Measurements from ENCODE around the gene TENM4. TPM values are rescaled to one million over a fixed set of nuclear protein-coding genes. Genes with fewer than 3 reads are reported as not detected.

TENM4 gene
- polyA plus RNA-seq, 1 of the 3 experiments (the other 2 are of a cell fraction): 16.7 TPM

DNA sequence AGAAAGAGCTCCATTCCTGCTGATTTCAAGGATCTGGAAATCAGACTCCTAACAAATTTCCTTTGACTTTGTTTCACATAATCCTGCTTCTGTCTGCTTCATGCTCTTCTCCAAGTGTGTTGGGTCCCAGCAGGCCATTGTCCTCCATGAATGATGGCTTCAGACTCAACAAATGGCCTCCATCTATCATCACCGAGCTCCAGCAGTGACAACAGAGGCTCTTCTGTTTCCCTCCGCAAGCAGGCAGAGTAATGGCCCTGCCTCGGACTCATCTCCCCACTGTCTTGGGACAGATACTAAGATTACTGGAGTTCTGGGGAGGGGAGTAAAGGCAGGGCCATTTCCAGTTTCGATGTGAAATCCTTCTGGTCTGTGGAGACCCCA, 127.3 kb downstream of the TENM4 start:
- ChIA-PET CTCF (interaction anchor here (0.7 kb wide), 1 partner anchor 13 kb away, joined by 3 read pairs; no protein-coding TSS in a partner anchor), POLR2A (no interaction called here)
- no peak for DNase-seq
- H4K20me1 ChIP-seq (ENCODE audit: insufficient read depth): peaks cover 18% of the 10 kb centered on the region; the same call in 1 of the 2 replicates
- H3K36me3 ChIP-seq (replicated peaks in 1 of 2; ENCODE audit: control insufficient read depth in 1 of 2, insufficient read depth in 2 of 2, low read length in 1 of 2): no peaks in the 10 kb centered on the region
- no peak overlapping the region for H3K27ac ChIP-seq (ENCODE audit: low read depth in 2 of 2, low read length in 1 of 2)
- TF ChIP-seq, protein P1, sequence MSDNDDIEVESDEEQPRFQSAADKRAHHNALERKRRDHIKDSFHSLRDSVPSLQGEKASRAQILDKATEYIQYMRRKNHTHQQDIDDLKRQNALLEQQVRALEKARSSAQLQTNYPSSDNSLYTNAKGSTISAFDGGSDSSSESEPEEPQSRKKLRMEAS (IDR thresholded peaks at IDR 0.05; ENCODE audit: low read depth): no peak
- TF ChIP-seq EZH2phosphoT487 (IDR thresholded peaks at IDR 0.05; ENCODE audit: borderline replicate concordance, low read depth): no peak
- no peak for TF ChIP-seq MXI1 (IDR thresholded peaks at IDR 0.05; ENCODE audit: low read depth, low read length)
- no peak for TF ChIP-seq TEAD4 (IDR thresholded peaks at IDR 0.05; ENCODE audit: borderline replicate concordance, insufficient read depth)
- no peak for TF ChIP-seq TCF12 (IDR thresholded peaks at IDR 0.05)
- TF ChIP-seq RFX5 (IDR thresholded peaks at IDR 0.05; ENCODE audit: low read length): no peak
- no peak for TF ChIP-seq FOXJ3 (CRISPR knock-in tag; IDR thresholded peaks at IDR 0.05)
- TF ChIP-seq RCOR1 (IDR thresholded peaks at IDR 0.05; ENCODE audit: low read length): no peak
- TF ChIP-seq SIN3A (IDR thresholded peaks at IDR 0.05; ENCODE audit: borderline replicate concordance, low read depth, low read length): no peak
- TF ChIP-seq NRF1 (IDR thresholded peaks at IDR 0.05; ENCODE audit: low read depth, low read length): no peak
- TF ChIP-seq JUND (IDR thresholded peaks at IDR 0.05): no peak
- no peak for TF ChIP-seq FOXM1 (IDR thresholded peaks at IDR 0.05; ENCODE audit: low read depth)
- no peak overlapping the region for H3K4me2 ChIP-seq
- WGBS (ENCODE audit: low lambda C conversion rate): 81% methylated on average over 4 of the region's 4 CpGs
- no peak overlapping the region for H2AFZ ChIP-seq (ENCODE audit: low read depth)
- H3K9ac ChIP-seq: no peak overlapping the region
- H3K9me2 ChIP-seq: no peaks in the 10 kb centered on the region
- no peaks in the 10 kb centered on the region for H3K9me3 ChIP-seq
- peaks cover 3% of the 10 kb centered on the region; the same call in 1 of the 2 replicates for H3K79me2 ChIP-seq (ENCODE audit: insufficient read depth)
- H3F3A ChIP-seq (replicated peaks; ENCODE audit: insufficient read depth): no peaks in the 10 kb centered on the region
- no peaks in the 10 kb centered on the region for H3K27me3 ChIP-seq (ENCODE audit: insufficient read depth)
- peaks cover 0 to 5% of the 10 kb centered on the region in 2 experiments; a peak in 1 of 4 replicates for H3K4me1 ChIP-seq (ENCODE audit: control insufficient read depth in 1 of 2, insufficient read depth in 2 of 2, low read depth in 1 of 2, low read length in 1 of 2)
- no peak overlapping the region for H3K4me3 ChIP-seq (ENCODE audit: low read depth in 2 of 2, low read length in 1 of 2)

DNA sequence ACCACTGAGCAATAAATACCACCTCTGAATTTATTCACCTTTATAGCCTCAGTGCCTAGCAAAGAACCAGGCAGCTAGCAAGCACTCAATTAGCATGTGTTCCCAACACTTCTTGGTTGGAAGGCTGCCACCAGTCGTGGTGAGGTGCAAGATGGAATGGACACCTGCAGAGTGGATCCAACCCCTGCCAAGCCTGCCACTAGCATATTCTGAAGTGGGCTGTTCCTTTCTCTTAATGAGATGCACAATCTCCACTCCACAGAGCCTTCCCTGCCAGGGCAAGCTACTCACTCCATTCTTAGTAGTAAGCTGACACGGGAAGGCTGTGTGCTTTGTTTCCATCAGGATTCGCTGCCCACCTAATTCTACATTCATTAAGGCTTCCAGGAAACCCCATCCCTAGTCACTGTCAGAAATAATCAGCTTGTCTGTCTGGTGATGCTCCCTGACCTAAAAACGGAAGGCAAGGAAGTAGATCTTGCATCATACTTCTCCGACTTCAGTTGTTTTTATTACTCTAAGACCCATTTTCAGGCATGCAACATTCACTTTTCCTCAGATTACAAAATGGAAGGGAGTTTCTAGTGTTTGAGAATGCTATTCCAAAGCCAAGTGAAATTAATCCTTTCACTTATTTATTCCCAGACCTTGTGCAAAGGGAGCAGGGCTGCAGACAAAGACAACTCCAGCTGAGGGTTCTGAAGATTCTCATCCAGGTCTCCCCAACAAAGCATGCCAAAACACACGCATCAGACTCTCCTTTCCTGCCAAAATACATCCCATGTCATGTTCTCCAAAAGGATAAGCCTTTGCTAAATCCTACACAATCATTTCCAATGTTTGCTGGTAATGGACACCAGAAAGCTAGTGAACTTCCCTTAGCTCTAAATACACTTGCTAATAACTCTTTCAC, 128.0 kb downstream of the TENM4 start:
- POLR2A ChIA-PET: no interaction called here
- DNase-seq: no peak
- H3K79me2 ChIP-seq (ENCODE audit: insufficient read depth): peaks cover 6% of the 10 kb centered on the region; the same call in 1 of the 2 replicates
- no peaks in the 10 kb centered on the region for H3K36me3 ChIP-seq (replicated peaks in 1 of 2; ENCODE audit: control insufficient read depth in 1 of 2, insufficient read depth in 2 of 2, low read length in 1 of 2)
- peaks cover 20% of the 10 kb centered on the region; the same call in 1 of the 2 replicates for H4K20me1 ChIP-seq (ENCODE audit: insufficient read depth)
- CTCF ChIA-PET: interaction anchor here (0.7 to 1.0 kb wide), 2 partner anchors 11 to 14 kb away, joined by 3 read pairs; no protein-coding TSS in a partner anchor
- H3F3A ChIP-seq (replicated peaks; ENCODE audit: insufficient read depth): no peaks in the 10 kb centered on the region
- H3K9me3 ChIP-seq: no peaks in the 10 kb centered on the region
- no peak overlapping the region for H2AFZ ChIP-seq (ENCODE audit: low read depth)
- no peak overlapping the region for H3K9ac ChIP-seq
- H3K9me2 ChIP-seq: no peaks in the 10 kb centered on the region
- 75% methylated on average over 6 of the region's 6 CpGs for WGBS (ENCODE audit: low lambda C conversion rate)
- no peak overlapping the region for H3K4me3 ChIP-seq (ENCODE audit: low read depth in 2 of 2, low read length in 1 of 2)
- H3K27ac ChIP-seq (ENCODE audit: low read depth in 2 of 2, low read length in 1 of 2): no peak overlapping the region
- no peak overlapping the region for H3K4me2 ChIP-seq
- TF ChIP-seq, protein P2, sequence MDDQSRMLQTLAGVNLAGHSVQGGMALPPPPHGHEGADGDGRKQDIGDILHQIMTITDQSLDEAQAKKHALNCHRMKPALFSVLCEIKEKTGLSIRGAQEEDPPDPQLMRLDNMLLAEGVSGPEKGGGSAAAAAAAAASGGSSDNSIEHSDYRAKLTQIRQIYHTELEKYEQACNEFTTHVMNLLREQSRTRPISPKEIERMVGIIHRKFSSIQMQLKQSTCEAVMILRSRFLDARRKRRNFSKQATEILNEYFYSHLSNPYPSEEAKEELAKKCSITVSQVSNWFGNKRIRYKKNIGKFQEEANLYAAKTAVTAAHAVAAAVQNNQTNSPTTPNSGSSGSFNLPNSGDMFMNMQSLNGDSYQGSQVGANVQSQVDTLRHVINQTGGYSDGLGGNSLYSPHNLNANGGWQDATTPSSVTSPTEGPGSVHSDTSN (IDR thresholded peaks at IDR 0.05): no peak
- TF ChIP-seq MEF2A (IDR thresholded peaks at IDR 0.05; ENCODE audit: borderline replicate concordance, low read depth): no peak
- no peak for TF ChIP-seq EZH2phosphoT487 (IDR thresholded peaks at IDR 0.05; ENCODE audit: borderline replicate concordance, low read depth)
- peaks cover 0 to 5% of the 10 kb centered on the region in 2 experiments; a peak in 1 of 4 replicates for H3K4me1 ChIP-seq (ENCODE audit: control insufficient read depth in 1 of 2, insufficient read depth in 2 of 2, low read depth in 1 of 2, low read length in 1 of 2)
- no peaks in the 10 kb centered on the region for H3K27me3 ChIP-seq (ENCODE audit: insufficient read depth)

All from SK-N-SH (cell line).